GM21423 (cell line): Measurements from ENCODE around the gene MMP24OS.
"Not testable (repeated sequence)": the region's sequence is repeated elsewhere in the genome, so short reads cannot be mapped to it uniquely, and the experiment has no call there.

Experiments
- ATAC-seq: cut with Tn5 transposase; IDR thresholded peaks from one replicate; pipeline ENCODE4 v1.9.1; 2021; ENCODE audit warnings: mild to moderate bottlenecking, moderate library complexity; ENCODE audit not compliant: unreplicated experiment

The MMP24OS gene

DNA sequence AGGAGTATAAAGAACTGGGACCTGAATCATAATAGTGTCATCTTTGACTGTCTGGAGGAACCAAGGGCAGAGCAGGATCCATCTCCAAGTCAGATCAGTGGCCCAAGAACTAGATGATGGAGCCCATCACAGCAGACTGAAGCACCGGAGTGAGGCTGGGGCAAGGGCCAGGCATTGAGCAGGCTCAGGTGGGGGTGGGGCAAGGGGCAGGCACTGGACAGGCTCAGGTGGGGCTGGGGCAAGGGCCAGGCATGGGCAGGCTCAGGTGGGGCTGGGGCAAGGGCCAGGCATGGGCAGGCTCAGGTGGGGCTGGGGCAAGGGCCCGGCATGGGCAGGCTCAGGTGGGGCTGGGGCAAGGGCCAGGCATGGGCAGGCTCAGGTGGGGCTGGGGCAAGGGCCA, 25.3 kb downstream of the MMP24OS start:
- ATAC-seq: not testable (repeated sequence)

DNA sequence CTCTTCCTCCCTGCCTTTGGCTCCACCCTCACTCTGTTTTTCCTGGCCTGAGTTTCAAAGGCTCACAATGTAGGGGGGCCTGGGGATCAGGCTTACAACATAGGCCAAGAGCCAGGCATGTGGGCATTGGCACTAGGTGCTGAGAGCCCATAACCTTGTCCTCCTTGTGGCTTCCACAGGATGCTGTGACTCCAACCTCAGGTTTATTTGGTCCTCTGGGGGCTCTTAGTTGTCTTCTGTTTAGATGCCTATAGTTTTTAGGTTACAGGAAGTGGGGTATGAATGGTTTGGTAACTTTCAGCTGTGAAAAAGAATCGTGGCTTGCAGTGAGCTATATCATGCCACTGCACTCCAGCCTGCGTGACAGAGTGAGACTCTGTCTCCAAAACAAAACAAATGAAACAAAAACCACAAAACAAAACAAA, 25.9 kb downstream of the MMP24OS start:
- ATAC-seq: peak; percentile 79

DNA sequence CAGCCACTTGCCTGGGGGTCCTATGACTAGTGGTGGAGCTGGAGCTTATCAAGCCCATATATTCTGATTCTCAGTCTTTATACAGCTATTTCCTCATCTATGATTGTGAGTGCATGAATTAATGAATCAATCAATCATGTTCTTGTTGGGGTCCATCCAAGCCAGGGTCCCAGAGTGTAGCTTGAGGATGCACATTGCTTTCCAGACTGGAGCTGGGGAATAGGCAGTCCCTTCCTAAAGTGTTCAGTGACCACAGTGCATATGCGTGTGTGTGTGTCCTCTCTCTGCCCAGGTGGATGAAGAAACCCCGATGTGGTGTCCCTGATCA, 26.3 kb downstream of the MMP24OS start:
- ATAC-seq: no peak

- ATAC-seq: no peak
Measured at GRCh38 chr20:35248641-35249475, 29.1 kb downstream of the MMP24OS start.

DNA sequence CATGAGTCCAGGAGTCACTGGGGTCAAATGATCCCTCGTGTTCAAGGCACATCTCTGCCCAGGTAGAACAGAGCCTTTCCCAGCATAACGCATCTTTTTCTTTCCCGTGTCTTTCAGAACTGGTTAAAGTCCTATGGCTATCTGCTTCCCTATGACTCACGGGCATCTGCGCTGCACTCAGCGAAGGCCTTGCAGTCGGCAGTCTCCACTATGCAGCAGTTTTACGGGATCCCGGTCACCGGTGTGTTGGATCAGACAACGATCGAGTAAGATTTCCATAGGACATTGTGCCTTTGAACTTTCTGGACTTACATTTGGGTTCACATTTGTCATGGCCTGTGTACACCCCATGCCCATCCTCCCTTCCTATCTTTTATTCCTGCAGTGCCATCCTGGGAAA, 31.2 kb downstream of the MMP24OS start:
- ATAC-seq: no peak

DNA sequence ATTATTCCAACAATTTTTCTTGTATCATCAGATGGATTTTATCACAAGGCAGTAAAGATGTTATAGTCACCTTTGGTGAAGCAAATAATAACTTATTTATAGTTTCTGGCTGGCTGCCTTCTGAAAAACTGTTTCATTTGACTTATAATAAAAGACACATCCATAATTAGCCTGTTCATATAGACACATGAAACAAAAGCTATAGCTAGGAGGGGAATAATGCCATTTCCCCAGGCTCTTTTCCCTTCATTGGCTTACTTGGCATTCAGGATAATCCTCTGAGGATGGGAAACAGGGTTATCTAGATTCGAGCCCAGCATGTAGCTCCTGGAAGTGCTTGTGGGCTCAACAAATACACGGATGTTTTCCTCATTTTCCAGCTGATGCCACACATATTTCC, 33.9 kb downstream of the MMP24OS start:
- no peak for ATAC-seq

DNA sequence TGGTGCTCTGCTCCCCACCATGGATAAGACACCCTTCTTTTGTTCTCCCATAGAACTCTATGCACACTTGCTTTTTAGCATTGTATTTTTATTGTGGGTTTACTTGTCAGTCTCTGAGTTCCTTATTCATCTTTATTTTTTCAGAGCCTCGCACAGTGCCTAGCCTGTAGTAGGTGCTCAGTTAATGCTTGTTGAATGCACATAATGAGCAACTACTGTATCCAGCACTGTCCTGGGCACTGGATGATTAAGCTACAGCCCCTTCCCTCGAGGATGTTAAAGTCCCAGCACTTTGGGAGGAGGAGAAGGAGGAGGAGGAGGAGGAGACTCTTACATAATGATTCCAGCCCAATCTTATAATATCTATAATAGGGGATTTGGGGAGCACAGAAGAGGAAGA, 34.6 kb downstream of the MMP24OS start:
- no peak for ATAC-seq

- no peak for ATAC-seq
Measured at GRCh38 chr20:35240811-35241293, 37.1 kb downstream of the MMP24OS start.

DNA sequence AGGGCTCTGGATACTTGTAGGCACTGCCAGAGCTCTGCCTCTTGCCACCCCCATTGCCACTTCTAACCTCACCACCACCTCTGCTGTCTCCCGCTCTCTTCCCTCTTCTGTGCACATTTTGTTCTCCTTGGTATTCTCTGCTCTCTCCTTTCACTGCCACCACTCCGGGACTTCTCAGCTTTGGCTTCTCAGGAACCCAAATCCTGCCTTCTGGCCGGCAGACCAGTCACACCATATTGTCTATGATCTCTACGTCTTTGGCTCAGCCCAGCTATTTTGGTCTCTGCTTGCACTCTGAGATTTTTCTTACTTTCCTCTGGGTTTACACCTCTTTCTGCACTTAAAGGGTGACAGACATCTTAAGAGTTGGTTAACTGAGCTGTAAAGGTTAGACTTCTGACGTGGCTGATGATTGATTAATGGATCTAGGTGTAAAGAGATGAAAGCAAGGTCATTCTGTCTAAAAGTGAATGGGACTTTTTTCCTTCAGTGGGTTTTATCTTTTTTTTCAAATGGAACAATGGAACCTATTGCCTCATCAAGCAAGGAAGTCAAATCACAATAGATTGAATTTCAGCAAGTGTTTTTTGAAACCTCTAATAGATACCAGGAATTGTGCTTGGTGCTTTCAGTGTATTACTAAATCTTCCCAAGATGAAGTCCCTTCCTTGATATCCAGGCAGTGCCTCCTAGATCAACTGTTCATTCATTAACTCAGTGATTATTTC, 37.7 kb downstream of the MMP24OS start:
- ATAC-seq: no peak

GRCh38 chr20:35238735-35239134, 39.2 kb downstream of the MMP24OS start:
- ATAC-seq: no peak

DNA sequence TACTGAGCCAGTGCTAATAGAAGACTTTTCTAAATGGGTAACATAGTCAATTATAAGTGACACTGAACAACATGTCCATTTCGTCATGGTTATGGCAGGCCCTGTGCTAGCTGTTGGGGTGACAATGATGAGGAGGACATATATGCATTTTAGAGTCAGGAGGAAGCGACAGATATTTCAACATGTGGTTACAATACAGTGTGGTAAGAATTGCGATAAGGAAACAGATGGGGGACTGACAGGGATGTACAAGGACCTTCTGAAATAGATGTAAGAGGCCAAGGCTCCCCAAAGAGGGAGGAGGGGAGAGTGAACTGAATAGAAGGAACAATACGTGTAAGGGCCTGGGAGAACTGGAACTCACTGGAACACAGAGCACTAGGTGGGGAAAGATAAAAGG, 39.8 kb downstream of the MMP24OS start:
- no peak for ATAC-seq

GRCh38 chr20:35237486-35237885, 40.4 kb downstream of the MMP24OS start:
- ATAC-seq: no peak

DNA sequence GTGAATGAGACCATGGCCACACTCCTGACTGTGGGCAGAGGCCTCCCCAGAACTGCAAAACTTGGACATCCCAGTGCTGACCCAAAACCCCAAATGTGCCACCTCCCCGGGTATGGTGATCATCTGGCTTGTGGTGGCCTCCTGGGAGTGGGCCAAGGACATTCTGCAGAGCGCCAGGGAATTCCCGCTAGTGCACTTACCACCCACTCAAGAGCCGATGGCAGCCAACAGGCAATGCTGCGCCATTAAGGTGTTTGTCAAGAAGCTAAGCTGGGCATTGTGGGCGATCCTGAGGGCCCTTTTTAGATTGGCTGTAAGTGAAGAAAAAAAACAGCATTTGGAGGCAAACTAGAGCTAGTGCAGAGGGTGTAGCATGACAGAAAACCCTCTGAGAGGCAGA, 42.0 kb downstream of the MMP24OS start:
- ATAC-seq: no peak

GRCh38 chr20:35232575-35232974, 45.3 kb downstream of the MMP24OS start:
- ATAC-seq: no peak

- ATAC-seq: no peak
Measured at GRCh38 chr20:35226884-35227681, 50.8 kb downstream of the MMP24OS start.
